HG03095 (cell line): ENCODE measurements around the gene FMN2.

Experiments
- ATAC-seq: cut with Tn5 transposase; IDR thresholded peaks from one replicate; pipeline ENCODE4 v1.9.1; 2021; ENCODE audit warnings: moderate library complexity; ENCODE audit not compliant: unreplicated experiment

The FMN2 gene

DNA sequence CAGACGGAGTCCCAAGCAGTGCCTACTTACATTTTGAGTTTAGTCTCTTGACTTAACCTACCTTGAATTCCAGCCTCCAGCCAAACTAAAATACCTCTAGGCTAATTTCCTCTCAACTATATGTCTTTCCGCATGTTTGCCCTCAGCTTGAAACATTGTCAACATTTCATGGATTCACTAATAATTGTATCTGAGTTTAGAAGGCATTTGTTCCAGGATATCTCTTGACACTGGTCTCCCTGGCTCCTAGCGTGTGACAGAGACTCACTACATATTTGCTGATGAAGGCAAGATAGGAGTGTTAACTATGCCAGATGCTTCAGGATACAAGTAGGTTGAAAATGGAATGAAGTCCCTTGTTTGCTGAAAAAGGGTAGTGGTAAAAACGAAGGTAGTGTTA lies 384.1 kb downstream of the FMN2 start:
- no peak for ATAC-seq

DNA sequence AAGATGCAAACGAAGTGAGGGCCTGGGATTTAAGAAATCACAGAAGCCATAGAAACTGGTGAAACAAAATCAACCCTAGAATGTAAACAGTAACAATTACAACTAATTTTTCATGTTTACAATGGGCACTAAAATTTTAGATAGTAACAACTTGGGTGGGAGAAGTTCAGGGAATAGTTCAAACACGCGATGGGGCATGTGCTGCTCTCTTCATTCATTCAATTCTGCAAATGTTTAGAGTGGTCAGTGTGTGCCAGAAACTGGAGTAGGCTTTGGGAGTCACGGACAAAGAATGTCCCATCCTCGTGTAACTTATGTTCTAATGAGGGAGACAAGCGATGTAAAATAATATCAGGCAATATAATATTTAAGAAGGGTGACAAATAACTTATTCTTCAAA lies 386.9 kb downstream of the FMN2 start:
- no peak for ATAC-seq

DNA sequence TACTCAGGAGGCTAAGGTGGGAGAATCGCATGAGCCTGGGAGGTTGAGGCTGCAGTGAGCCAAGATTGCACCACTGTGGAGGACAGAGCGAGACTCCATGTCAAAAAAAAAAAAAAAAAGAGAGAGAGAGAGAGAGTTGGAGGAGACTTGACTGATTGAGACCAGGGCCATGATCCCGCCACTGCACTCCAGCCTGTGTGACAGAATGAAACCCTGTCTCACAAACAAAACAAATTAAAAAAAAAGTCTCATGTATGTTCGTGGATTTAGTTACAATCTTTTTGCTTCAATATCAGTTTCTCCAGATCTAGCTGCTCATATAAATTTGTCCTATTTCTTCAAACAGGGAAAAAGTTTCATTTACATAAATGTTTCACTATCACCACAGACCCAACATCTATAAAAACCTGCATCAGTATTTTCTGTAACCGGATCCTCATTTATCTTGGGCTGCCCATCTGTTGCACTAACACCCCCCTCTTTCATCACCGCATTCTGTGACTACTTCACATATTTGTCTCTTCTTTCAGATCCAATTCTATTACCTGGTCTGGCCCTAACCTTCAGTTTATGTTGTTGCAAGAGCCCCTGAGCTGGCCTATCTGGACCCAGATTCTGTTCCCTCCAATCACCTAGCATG lies 393.2 kb downstream of the FMN2 start:
- ATAC-seq: no peak

DNA sequence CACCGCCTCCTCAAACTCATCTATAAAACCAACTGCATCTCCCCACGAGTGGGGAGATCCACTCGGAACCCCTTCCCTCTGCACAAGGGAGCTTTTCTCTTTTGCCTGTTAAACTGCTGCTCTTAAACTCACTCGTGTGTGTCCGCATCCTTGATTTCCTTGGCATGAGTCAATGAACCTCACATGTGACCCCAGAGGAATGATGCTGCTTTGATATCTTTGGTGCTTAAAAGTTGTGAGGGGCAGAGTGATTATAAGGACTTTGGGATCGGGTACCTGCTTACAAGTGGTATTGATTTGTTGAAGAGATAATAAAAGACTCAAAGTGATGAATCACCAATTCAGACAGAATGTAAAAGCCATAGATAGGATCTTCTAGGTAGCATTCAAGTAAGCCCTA lies 394.9 kb downstream of the FMN2 start:
- ATAC-seq: no peak

DNA sequence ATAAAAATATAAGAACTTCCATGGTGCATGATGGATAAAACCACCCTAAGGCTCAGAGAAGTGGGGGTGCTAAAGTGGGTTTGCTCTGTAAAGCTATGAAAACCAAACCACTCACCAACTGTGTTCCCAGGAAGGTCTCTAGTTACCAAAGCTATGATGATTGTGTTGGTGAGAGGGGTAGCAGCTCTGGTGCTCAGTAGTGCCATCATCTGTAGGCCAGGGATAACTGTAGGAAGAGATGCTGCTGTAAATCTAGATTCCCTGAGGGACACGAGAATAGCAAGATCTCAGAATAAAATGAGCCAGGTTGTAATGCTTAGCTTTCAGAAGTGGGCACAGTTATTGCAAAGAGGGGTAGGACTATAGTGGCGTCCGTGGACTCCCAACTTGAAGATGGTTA lies 395.8 kb downstream of the FMN2 start:
- ATAC-seq: no peak

DNA sequence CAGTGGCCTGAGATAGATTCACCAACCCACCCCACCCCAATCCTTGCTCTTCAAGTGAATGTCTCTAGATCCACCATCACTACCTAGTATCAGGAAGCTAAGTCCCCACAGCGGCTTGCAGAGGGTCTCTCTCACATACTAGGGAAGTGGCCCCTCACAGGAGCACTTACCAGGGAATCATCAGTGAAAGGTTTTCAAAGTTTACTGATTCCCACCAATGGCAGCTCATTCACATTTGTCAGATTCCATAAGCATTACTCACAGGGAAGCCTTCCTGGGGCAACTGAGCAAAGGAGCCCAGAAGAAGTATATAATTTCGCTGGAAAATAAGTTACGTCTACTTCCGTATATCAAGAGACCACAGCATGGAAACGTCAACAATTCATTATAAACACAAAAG lies 399.5 kb downstream of the FMN2 start:
- no peak for ATAC-seq

DNA sequence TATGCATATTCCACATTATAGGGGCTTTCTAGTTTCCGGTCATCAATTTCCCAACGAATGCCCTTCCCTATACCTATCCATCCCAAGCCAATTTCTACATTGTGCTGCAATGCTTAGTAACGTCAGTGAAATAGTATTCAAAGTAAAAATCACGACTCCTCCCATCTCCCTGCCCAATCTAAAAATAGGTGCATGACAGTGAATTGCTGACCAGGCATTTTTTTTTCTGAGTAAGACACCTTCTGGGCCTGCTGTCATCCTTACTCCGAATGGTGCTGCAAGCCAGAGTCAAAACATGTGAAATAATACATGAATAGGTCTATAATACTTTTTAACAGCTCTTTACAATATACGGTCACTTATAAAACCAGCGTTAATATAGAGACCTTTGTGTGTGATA lies 400.1 kb downstream of the FMN2 start:
- ATAC-seq: no peak

DNA sequence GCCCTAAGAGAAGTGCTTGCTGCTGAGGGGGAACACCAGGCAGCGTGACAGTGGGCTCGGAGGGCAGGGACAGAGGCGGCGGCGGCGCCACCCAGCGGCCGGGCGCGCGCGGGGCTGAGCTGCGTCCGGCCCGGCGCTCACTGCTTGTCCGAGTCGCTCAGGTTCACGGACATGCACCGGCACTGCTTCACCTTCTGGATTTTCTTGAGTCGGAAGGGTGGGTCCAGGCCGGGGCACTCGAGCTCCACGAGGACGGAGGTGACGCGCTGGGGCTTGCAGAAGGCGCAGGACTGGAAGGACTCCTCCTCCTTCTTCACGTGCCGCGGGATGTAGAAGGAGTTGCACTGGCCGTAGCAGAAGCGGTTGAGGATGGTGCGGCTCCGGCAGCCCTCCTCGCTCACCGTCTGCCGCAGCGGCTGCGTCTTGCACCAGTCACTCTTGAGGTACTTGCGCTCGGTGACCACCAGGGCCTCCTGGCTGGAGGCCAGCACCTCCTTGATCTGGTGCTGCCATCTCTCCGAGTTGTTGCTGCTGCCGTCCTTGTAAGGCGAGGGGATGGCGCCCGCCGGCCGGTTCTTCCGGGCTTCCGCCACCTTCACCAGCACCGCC lies 401.3 kb downstream of the FMN2 start:
- no peak for ATAC-seq

DNA sequence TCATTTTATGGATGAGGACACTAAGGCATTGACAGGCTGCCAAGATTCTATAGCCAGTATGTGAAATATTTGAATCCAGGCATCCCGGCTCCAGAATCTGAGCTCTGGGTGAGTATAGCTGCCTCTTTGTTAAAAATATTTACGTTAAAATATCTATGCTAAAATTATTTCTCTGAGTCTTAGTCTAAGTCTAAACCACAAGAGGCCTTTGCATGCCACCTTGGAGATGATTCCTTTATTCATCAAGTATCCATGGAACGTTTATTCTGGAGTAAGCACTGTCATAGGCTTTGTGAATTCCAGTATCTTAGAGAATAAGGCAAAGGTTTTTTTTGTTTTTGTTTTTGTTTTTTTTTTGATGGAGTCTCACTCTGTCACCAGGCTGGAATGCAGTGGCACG lies 403.9 kb downstream of the FMN2 start:
- ATAC-seq: no peak

DNA sequence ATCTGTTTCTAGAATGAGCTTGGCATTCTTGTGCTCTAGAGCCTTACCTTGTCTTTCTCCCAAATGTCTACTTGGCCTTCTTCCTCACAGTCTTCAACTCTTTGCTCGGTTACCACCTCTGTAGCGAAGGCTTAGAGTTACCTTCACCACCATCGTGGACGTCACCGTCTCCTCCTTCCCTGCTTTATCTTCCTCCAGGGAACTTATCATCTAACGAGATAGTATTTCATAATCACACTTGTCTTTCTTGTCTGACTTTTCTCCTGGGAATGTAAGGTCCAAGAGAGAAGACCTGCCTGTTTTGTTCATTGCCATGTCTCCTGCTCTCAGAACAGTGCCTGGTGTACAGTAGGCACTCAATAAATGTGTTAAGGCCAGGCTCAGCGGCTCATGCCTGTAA lies 404.7 kb downstream of the FMN2 start:
- ATAC-seq: no peak

DNA sequence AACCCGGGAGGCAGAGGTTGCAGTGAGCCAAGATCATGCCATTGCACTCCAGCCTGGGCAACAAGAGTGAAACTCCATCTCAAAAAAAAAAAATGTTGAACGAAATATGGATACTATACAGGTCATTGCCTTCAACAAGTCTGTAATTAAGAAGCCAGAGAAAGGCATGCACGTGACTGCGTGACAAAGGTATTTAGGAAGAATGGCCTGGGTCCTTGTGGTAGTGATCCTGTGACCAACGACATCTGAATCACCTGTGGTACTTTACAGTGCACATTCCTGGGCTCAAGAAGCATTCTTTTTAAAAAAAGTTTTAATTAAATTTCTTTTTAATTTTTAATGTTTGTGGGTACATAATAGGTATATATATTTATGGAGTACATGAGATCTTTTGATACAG lies 405.3 kb downstream of the FMN2 start:
- ATAC-seq: no peak

DNA sequence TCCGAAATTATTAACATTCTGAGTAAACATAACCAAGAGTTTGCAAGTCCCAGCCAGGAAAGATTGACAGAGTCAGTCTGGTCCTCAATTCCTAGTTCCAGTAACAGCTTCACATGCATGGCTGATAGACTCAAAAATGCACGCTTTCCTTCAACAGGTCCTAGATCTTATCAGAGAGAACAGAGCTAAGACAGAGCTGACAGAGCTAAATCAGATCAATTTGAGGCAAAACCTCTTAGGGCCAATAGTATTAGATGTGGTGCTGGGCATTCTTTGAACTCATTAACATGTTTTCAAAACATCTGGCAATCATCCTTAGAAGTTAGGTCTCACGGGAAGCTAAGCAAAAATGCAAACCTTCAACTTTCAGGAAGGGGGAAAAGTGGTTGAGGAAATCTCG lies 406.2 kb downstream of the FMN2 start:
- ATAC-seq: no peak

DNA sequence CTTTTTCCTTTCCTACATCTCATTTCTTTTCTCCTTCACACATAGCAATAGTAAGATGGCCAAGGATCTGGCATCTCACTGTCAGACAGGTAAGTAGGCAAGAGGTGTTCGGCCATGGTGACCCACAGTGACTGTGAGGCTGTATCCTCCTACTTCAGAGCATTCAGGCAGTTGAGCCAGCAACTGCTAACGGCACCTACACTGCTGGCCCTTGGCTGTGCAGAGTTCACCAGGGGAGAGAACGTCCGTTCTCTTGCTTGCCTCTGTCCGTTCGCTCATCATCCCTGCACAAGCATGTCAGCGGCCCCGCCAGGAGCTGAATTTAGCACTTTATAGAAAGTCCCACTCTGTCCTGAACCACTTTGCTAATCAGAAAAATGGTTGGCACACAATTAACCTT lies 406.7 kb downstream of the FMN2 start:
- ATAC-seq: no peak

DNA sequence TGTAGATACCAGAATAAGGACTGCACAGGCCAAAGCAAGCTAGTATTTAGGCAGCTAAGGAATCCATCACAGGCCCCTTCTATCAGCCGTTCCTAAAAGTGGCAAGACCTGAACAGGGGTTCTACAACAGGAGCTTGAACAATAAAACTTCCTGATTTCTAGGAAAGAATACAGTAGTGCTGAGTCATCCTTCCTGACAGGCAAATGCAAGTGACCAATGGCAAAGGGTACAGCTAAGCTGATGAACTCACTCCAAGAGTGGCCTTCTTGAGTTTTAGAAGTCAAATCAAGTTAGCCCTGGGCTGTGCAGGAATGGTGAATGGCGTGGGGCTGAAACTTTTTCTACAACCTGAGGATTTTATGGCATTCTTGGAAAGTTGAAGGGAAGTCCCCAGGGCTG lies 407.3 kb downstream of the FMN2 start:
- no peak for ATAC-seq

DNA sequence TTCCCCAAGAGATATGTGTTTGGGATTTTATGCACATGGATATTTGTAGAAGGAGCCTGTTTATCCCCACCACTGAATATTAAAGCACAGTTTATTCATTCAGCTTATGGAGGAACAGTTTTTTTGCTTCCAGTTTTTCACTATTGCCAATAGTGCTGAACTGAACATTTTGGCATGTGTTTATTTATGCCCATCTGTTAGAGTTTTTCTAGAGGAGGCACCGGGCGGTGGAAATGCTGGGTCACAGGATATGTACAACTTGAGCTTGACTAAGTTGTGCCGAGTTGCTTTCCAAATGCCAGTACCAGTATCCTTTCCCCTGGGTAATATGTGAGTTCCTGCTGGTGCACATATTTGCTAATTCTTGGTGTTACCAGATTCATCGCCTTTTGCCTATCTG lies 409.0 kb downstream of the FMN2 start:
- no peak for ATAC-seq

DNA sequence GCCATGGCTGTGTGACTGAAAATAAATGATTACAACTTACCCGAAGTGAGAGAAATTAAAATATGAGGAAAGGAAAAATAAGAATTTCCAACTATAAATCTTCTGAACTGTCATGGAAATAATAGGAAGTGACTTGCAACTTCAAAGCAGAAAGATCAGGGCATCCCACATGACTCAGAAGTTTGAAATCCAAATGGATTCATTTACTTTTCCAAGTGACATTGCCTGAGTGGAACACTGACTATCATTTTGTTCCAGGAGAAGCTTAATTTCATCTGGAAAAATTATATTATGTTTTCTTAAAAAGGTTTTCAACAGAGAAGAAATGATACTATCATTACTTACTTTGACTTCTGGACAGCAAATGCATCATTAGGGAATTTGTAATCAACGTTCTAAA lies 409.4 kb downstream of the FMN2 start:
- no peak for ATAC-seq

DNA sequence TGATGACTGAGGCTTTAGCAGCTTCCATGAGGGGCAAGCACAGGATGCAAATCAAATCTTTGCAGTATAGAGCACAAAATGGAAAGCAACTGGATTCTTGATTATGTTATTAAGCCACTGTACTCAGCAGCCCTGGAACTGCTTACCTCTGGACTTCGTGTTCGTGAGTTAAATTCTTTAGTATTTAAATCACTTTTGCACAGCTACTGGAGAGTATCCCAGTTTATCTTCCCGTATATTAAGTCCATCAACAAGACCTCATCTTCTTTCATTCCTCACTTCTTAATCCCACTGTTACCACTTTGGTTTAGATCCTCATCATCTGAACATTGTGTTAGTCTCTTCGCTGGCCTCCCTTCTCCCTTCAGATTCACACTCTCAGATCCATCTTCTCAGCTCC lies 411.4 kb downstream of the FMN2 start:
- ATAC-seq: no peak

DNA sequence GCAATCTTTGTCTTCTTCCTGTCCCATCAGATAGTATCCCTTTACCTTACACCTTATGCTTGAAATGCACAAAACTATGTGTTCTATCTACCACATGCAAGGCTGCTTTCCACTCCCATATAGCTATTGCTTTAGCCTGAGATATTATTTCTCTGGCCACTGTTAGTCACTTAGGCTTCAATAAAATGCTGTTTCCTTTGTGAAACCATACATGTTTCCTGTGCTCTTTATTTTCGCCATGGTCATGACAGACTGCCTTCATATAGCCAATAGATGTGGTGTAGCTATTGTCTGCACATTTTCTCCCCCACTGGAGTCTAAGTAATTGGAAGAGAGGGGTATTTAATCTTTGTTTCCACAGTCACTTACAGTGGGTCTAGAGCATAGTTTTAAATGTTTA lies 411.9 kb downstream of the FMN2 start:
- ATAC-seq: no peak

DNA sequence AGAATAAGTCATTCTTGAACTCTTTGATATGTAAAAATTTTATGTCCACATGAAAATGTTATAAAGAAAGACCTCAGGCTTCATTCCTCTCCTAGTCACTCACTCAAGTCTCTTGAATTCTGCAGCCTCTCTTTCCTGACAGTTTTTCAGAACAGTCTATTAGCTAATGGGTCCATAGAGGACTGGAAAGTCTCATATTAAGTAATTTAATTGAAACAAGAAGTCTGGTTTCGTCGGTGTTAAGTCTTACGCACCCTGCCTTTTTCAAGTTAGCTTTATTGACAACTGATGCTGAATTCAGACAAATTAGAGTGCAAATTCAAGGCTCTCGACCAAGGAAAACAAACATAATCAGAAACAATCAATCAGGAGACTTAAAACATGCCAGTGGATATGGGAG lies 414.5 kb downstream of the FMN2 start:
- ATAC-seq: no peak

DNA sequence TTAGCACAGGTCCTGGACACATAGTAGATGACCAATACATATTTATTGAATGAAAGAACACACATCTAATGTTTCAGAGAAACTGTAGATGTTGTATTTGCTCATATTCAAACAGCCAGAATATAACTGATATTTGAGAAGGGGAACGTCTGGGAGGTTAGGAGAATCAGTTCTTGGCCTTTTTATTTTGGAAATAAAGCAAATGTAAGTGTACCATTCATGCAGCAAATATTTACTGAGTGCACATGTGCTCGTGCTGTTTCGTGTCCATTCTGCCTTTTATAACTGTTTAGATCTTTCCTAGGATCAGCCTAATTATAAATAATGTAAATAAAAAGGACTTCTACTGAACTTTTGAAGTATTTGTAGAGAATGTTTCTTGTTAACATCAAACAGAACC lies 416.5 kb downstream of the FMN2 start:
- ATAC-seq: no peak

DNA sequence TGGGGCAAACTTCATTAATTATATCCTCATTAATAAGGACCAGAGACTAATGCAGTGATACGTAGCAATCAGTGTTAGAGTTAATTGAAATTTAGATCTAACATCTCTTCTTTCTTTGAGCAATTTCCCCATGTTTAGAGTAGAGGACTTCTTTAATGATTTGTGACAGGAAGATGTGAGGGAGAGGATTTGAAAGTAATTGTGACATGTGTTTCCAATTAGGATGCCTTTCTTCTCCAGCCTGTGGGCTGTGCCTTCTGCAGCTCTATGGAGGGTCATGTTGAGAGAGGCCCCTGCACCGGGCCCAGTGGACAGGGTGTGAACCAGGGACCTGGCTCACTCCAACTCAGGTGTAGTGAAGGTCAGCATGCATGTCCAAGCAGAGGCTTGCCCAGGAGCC lies 417.3 kb downstream of the FMN2 start:
- no peak for ATAC-seq

DNA sequence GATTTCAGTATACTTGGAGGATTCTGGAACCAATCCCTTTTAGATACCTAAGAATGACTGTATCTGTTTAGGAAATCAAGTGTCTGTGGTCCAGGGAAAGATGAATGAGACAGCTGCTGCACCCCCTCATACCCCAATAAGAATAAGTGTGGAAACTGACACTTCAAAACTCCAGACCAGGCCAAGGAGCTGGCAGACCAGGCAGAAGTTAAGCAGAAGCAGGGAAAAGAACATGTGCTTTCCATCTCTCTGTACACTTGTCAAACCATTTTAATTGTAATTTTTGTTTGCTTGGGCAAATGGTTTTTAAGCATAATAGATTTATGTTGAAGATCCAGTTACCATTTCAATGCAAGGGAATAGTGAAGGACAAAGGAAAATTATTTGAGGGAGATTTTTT lies 420.1 kb downstream of the FMN2 start:
- no peak for ATAC-seq

DNA sequence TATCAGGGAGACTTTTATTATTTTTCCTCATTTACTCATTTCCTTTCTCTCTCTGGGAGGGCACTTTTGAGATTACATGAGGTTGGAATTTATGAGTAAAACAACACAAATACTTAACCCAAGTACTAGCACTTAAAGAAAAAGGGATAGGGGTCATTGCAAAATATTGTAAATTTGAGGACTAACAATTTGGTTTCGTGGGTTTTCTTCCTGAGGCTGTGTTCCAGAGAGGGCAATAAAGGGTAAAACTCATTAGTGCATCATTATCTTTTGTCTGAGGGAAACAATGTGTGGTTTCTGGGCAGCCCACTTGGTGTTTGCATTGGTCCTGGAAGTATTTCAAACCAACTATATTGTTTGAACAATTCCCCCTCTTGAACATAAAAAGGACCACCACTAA lies 423.8 kb downstream of the FMN2 start:
- ATAC-seq: no peak
